Epidermal melanocyte (primary cell): ENCODE results near the gene KCNQ2.

Source experiments
- DNase-seq: peaks from one replicate; pipeline ENCODE4 v3.0.0; 2011; ENCODE audit warnings: low spot score; ENCODE audit not compliant: insufficient read length

The KCNQ2 gene

GRCh38 chr20:63370618-63371187 lies 101.8 kb downstream of the KCNQ2 start:
- no peak for DNase-seq

GRCh38 chr20:63369724-63370617 lies 102.5 kb downstream of the KCNQ2 start:
- DNase-seq, result no peak

GRCh38 chr20:63369024-63369530 lies 103.4 kb downstream of the KCNQ2 start:
- no peak for DNase-seq

GRCh38 chr20:63368151-63368550 lies 104.3 kb downstream of the KCNQ2 start:
- no peak for DNase-seq

GRCh38 chr20:63367446-63368055 lies 104.9 kb downstream of the KCNQ2 start:
- DNase-seq, result no peak

GRCh38 chr20:63366390-63367365 lies 105.8 kb downstream of the KCNQ2 start:
- no peak for DNase-seq

GRCh38 chr20:63365601-63366389 lies 106.7 kb downstream of the KCNQ2 start:
- DNase-seq, result no peak

- no peak for DNase-seq
Observed at GRCh38 chr20:63364801-63365585, 107.5 kb downstream of the KCNQ2 start.

- DNase-seq, result no peak
Observed at GRCh38 chr20:63363981-63364561, 108.4 kb downstream of the KCNQ2 start.

- DNase-seq, result no peak
Observed at GRCh38 chr20:63363013-63363957, 109.2 kb downstream of the KCNQ2 start.

- DNase-seq, result no peak
Observed at GRCh38 chr20:63362436-63363009, 109.9 kb downstream of the KCNQ2 start.

GRCh38 chr20:63361519-63362435 lies 110.7 kb downstream of the KCNQ2 start:
- no peak for DNase-seq

- no peak for DNase-seq
Observed at GRCh38 chr20:63360850-63361518, 111.5 kb downstream of the KCNQ2 start, which contains the start of gene CHRNA4. Gene CHRNA4 (minus strand): TSS chr20:63361349. CDS start chr20:63361165, 184 bp downstream.

- DNase-seq, result no peak
Observed at GRCh38 chr20:63359937-63360849, 112.3 kb downstream of the KCNQ2 start.
